Hematopoietic multipotent progenitor cell (in vitro differentiated cells): ENCODE measurements around the gene ZDHHC14. TPM values are rescaled to one million over a fixed set of nuclear protein-coding genes. Genes with fewer than 3 reads are reported as not detected.
"Not testable (repeated sequence)": the region's sequence is repeated elsewhere in the genome, so short reads cannot be mapped to it uniquely, and the experiment has no call there.

Source experiments
- DNase-seq, 3 donors: peaks; one replicate each; pipeline ENCODE4 v3.0.0-alpha.2; 2011 to 2015; ENCODE audit warnings: low read depth in 2 of 3, low spot score in 2 of 3
- total RNA-seq: library from RNA; depleted of rRNA; stranded (reverse); fragments of >200 nt; gene quantifications from one replicate; pipeline ENCODE4 v1.2.3, GENCODE V29; 2012

Gene ZDHHC14
- total RNA-seq, 1 donor: 5.9 TPM

GRCh38 chr6:157690441-157691210 is 309.6 kb downstream of the ZDHHC14 start:
- DNase-seq: no peak

GRCh38 chr6:157691621-157692020 is 310.6 kb downstream of the ZDHHC14 start:
- DNase-seq: not testable (repeated sequence)

GRCh38 chr6:157693867-157694266 is 312.9 kb downstream of the ZDHHC14 start:
- no peak for DNase-seq

- DNase-seq: no peak
These were observed 314.5 kb downstream of the ZDHHC14 start for GRCh38 chr6:157695301-157696040.

- no peak for DNase-seq
These were observed 319.0 kb downstream of the ZDHHC14 start for GRCh38 chr6:157699777-157700636.

GRCh38 chr6:157706351-157706750 is 325.4 kb downstream of the ZDHHC14 start:
- DNase-seq: not testable (repeated sequence)

GRCh38 chr6:157706883-157707282 is 325.9 kb downstream of the ZDHHC14 start:
- DNase-seq: no peak

- no peak for DNase-seq
These were observed 326.6 kb downstream of the ZDHHC14 start for GRCh38 chr6:157707576-157707975.

GRCh38 chr6:157708239-157708638 is 327.2 kb downstream of the ZDHHC14 start:
- DNase-seq: no peak

- no peak for DNase-seq
These were observed 327.9 kb downstream of the ZDHHC14 start for GRCh38 chr6:157708933-157709332.

GRCh38 chr6:157709555-157709954 is 328.6 kb downstream of the ZDHHC14 start:
- DNase-seq: no peak

- no peak for DNase-seq
These were observed 329.6 kb downstream of the ZDHHC14 start for GRCh38 chr6:157710604-157711003.

GRCh38 chr6:157711060-157711459 is 330.1 kb downstream of the ZDHHC14 start:
- no peak for DNase-seq

GRCh38 chr6:157712585-157713295 is 331.8 kb downstream of the ZDHHC14 start:
- DNase-seq: no peak

- DNase-seq: no peak
These were observed 332.6 kb downstream of the ZDHHC14 start for GRCh38 chr6:157713451-157714152.

- DNase-seq: no peak
These were observed 333.1 kb downstream of the ZDHHC14 start for GRCh38 chr6:157714153-157714490.

GRCh38 chr6:157715728-157716164 is 334.8 kb downstream of the ZDHHC14 start:
- DNase-seq: no peak

GRCh38 chr6:157716251-157716995 is 335.4 kb downstream of the ZDHHC14 start:
- DNase-seq: no peak

- no peak for DNase-seq
These were observed 336.4 kb downstream of the ZDHHC14 start for GRCh38 chr6:157717340-157717748.
